ENCODE results near the gene RCSD1. TPM values are rescaled to one million over a fixed set of nuclear protein-coding genes. Genes with fewer than 3 reads are reported as not detected.

Gene RCSD1
- total RNA-seq, 1 donor from 2014 or later: 45.9 TPM

DNA sequence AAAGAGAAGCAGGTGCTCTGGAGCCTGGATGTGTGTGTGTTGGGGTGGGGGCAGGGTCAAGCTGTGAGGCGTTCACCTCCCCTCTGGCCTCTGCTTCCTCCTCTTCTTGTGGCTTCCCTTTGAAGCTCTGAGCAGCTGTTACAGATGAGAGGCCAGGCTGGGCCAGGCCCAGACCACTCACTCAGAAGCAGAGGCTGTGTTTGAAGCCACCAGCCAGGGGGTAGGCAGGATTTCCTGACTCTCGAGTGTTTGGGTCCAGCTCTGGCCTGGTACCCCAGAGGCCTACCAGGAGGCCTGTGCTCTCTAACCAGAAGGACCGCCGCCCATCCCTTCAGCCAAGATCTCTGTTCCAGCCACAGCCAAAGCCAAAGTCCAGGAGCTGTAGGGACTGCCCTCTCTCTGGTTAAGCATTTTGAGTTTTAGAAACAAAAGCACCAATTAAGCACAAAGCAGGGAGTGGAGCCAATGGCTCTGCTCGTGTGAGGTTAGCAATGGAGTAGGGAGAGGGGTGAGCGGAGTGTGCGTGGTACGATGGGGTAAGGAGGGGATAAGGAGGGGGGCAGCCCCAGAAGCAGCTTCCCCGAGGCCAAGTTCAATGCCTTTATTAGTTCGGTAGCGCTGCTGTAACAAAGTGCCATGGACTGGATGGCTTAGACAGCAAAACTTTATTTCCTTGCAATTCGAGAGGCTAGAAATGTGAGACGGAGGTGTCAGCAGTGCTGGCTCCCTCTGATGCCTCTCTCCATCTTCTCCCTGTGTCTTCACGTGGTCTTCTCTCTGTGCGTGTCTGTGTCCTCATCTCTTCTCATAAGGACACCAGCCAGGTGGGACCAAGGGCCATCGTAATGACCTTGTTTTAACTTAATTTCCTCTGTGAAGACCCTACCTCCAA, 20.5 kb downstream of the RCSD1 start:
- no peaks in the 10 kb centered on the region for H3K27me3 ChIP-seq (ENCODE audit: control insufficient read depth in 3 of 3, insufficient read depth in 3 of 3, low read length in 3 of 3)
- peaks cover 0 to 3% (median 2%) of the 10 kb centered on the region in 3 donors for H3K36me3 ChIP-seq (ENCODE audit: control insufficient read depth in 3 of 3, insufficient read depth in 3 of 3, low read length in 3 of 3)
- H3K9me3 ChIP-seq (ENCODE audit: control insufficient read depth in 3 of 3, low read length in 3 of 3): no peaks in the 10 kb centered on the region
- H3K4me1 ChIP-seq (ENCODE audit: control insufficient read depth in 3 of 3, insufficient read depth in 3 of 3, low read length in 3 of 3): peaks cover 68 to 76% (median 72%) of the 10 kb centered on the region in 3 donors
- peak overlapping the region; percentile 13 to 34 (median 24) for H3K4me3 ChIP-seq (ENCODE audit: low read length in 3 of 3)
- peak overlapping the region; percentile 39 to 66 (median 66) for H3K9ac ChIP-seq (ENCODE audit: low read depth in 1 of 3, low read length in 3 of 3)
- peak overlapping the region; percentile 80 for H3K27ac ChIP-seq (ENCODE audit: low read depth, low read length)

GRCh38 chr1:167651161-167651693, 21.2 kb downstream of the RCSD1 start:
- Histone ChIP-seq H3K36me3 (ENCODE audit: control insufficient read depth in 3 of 3, insufficient read depth in 3 of 3, low read length in 3 of 3) (peaks cover 0 to 2% (median 0%) of the 10 kb centered on the region in 3 donors), H3K27ac (ENCODE audit: low read depth, low read length) (peak overlapping the region; percentile 80), H3K4me1 (ENCODE audit: control insufficient read depth in 3 of 3, insufficient read depth in 3 of 3, low read length in 3 of 3) (peaks cover 64 to 75% (median 74%) of the 10 kb centered on the region in 3 donors), H3K9ac (ENCODE audit: low read depth in 1 of 3, low read length in 3 of 3) (peak overlapping the region in 2 of 3 donors; percentile 5 to 58), H3K27me3 (ENCODE audit: control insufficient read depth in 3 of 3, insufficient read depth in 3 of 3, low read length in 3 of 3) (no peaks in the 10 kb centered on the region), H3K4me3 (ENCODE audit: low read length in 3 of 3) (peak overlapping the region in 1 of 3 donors; percentile 36), H3K9me3 (ENCODE audit: control insufficient read depth in 3 of 3, low read length in 3 of 3) (no peaks in the 10 kb centered on the region)

GRCh38 chr1:167654975-167655575, 25.0 kb downstream of the RCSD1 start:
- Histone ChIP-seq H3K4me3 (ENCODE audit: low read length in 3 of 3) (no peak overlapping the region), H3K9me3 (ENCODE audit: control insufficient read depth in 3 of 3, low read length in 3 of 3) (no peaks in the 10 kb centered on the region), H3K4me1 (ENCODE audit: control insufficient read depth in 3 of 3, insufficient read depth in 3 of 3, low read length in 3 of 3) (peaks cover 62 to 81% (median 81%) of the 10 kb centered on the region in 3 donors), H3K36me3 (ENCODE audit: control insufficient read depth in 3 of 3, insufficient read depth in 3 of 3, low read length in 3 of 3) (peaks cover 0 to 2% (median 0%) of the 10 kb centered on the region in 3 donors), H3K27ac (ENCODE audit: low read depth, low read length) (no peak overlapping the region), H3K27me3 (ENCODE audit: control insufficient read depth in 3 of 3, insufficient read depth in 3 of 3, low read length in 3 of 3) (no peaks in the 10 kb centered on the region), H3K9ac (ENCODE audit: low read depth in 1 of 3, low read length in 3 of 3) (no peak overlapping the region)

- Histone ChIP-seq H3K36me3 (ENCODE audit: control insufficient read depth in 3 of 3, insufficient read depth in 3 of 3, low read length in 3 of 3) (peaks cover 0 to 2% (median 0%) of the 10 kb centered on the region in 3 donors), H3K4me1 (ENCODE audit: control insufficient read depth in 3 of 3, insufficient read depth in 3 of 3, low read length in 3 of 3) (peaks cover 62 to 81% (median 80%) of the 10 kb centered on the region in 3 donors), H3K27me3 (ENCODE audit: control insufficient read depth in 3 of 3, insufficient read depth in 3 of 3, low read length in 3 of 3) (no peaks in the 10 kb centered on the region), H3K9me3 (ENCODE audit: control insufficient read depth in 3 of 3, low read length in 3 of 3) (no peaks in the 10 kb centered on the region), H3K4me3 (ENCODE audit: low read length in 3 of 3) (no peak overlapping the region), H3K27ac (ENCODE audit: low read depth, low read length) (no peak overlapping the region), H3K9ac (ENCODE audit: low read depth in 1 of 3, low read length in 3 of 3) (no peak overlapping the region)
Observed at GRCh38 chr1:167656657-167657056, 26.6 kb downstream of the RCSD1 start.

DNA sequence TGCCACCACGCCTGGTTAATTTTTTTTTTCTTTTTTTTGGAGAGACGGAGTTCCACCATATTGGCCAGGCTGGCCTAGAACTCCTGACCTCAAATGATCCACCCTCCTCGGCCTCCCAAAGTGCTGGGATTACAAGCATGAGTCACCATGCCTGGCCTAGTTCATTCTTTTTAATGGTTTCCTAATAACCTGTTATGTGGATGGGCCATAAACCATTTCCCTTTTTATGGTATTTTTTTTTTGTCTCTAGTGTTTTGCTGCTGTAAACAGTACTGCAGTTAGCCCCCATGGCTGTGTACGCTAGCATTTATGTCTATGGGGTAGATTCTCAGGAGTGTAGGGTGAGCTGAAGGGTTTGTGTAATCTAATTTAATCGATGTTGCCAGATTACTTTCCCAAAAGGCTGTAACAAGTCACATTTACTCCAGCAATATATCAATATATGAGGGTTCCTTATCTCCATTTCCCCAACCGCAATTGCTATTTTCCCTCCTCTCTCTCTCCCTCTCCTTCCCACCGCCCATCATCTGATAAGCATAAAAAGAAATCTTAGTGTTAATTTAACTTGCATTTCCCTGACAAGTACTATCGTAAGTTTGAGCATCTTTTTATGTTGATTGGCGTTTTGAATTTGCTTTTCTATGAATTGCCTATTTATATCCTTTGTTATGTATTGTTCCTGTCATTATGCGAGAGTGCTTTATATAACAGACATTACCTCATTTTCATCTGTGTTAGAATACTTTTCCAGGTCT, 28.7 kb downstream of the RCSD1 start:
- no peaks in the 10 kb centered on the region for H3K27me3 ChIP-seq (ENCODE audit: control insufficient read depth in 3 of 3, insufficient read depth in 3 of 3, low read length in 3 of 3)
- H3K4me1 ChIP-seq (ENCODE audit: control insufficient read depth in 3 of 3, insufficient read depth in 3 of 3, low read length in 3 of 3): peaks cover 64 to 85% (median 82%) of the 10 kb centered on the region in 3 donors
- no peak overlapping the region for H3K9ac ChIP-seq (ENCODE audit: low read depth in 1 of 3, low read length in 3 of 3)
- H3K27ac ChIP-seq (ENCODE audit: low read depth, low read length): no peak overlapping the region
- H3K4me3 ChIP-seq (ENCODE audit: low read length in 3 of 3): no peak overlapping the region
- peaks cover 0 to under 1% (median 0%) of the 10 kb centered on the region in 3 donors for H3K36me3 ChIP-seq (ENCODE audit: control insufficient read depth in 3 of 3, insufficient read depth in 3 of 3, low read length in 3 of 3)
- no peaks in the 10 kb centered on the region for H3K9me3 ChIP-seq (ENCODE audit: control insufficient read depth in 3 of 3, low read length in 3 of 3)

GRCh38 chr1:167659450-167659849, 29.4 kb downstream of the RCSD1 start:
- Histone ChIP-seq H3K9ac (ENCODE audit: low read depth in 1 of 3, low read length in 3 of 3) (no peak overlapping the region), H3K4me3 (ENCODE audit: low read length in 3 of 3) (no peak overlapping the region), H3K27ac (ENCODE audit: low read depth, low read length) (peak overlapping the region; percentile 72), H3K9me3 (ENCODE audit: control insufficient read depth in 3 of 3, low read length in 3 of 3) (no peaks in the 10 kb centered on the region), H3K4me1 (ENCODE audit: control insufficient read depth in 3 of 3, insufficient read depth in 3 of 3, low read length in 3 of 3) (peaks cover 66 to 85% (median 82%) of the 10 kb centered on the region in 3 donors), H3K27me3 (ENCODE audit: control insufficient read depth in 3 of 3, insufficient read depth in 3 of 3, low read length in 3 of 3) (no peaks in the 10 kb centered on the region), H3K36me3 (ENCODE audit: control insufficient read depth in 3 of 3, insufficient read depth in 3 of 3, low read length in 3 of 3) (no peaks in the 10 kb centered on the region)

DNA sequence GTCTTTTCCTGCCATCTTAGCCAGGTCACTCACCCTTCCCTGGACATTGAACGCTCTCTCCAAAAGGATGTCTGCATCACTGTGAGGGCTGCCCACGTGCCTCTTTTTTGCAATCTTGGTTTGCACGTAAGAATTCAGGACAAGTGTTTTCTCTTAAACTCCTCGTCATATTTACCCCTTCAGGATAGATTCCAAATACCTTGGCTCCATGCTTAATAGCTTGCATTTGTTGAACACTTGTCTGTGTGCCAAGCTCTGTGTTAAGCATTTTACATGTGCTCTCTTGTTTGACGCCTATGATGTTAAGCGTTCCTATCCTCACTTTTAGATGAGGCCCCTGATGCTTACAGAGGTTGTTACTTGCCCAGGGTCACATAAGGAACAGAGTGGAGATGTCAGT, 29.8 kb downstream of the RCSD1 start:
- H3K27me3 ChIP-seq (ENCODE audit: control insufficient read depth in 3 of 3, insufficient read depth in 3 of 3, low read length in 3 of 3): no peaks in the 10 kb centered on the region
- H3K4me1 ChIP-seq (ENCODE audit: control insufficient read depth in 3 of 3, insufficient read depth in 3 of 3, low read length in 3 of 3): peaks cover 69 to 86% (median 83%) of the 10 kb centered on the region in 3 donors
- H3K9me3 ChIP-seq (ENCODE audit: control insufficient read depth in 3 of 3, low read length in 3 of 3): no peaks in the 10 kb centered on the region
- no peaks in the 10 kb centered on the region for H3K36me3 ChIP-seq (ENCODE audit: control insufficient read depth in 3 of 3, insufficient read depth in 3 of 3, low read length in 3 of 3)
- no peak overlapping the region for H3K4me3 ChIP-seq (ENCODE audit: low read length in 3 of 3)
- H3K27ac ChIP-seq (ENCODE audit: low read depth, low read length): peak overlapping the region; percentile 72
- H3K9ac ChIP-seq (ENCODE audit: low read depth in 1 of 3, low read length in 3 of 3): no peak overlapping the region

- H3K27ac ChIP-seq (ENCODE audit: low read depth, low read length): peak overlapping the region; percentile 72
- H3K4me1 ChIP-seq (ENCODE audit: control insufficient read depth in 3 of 3, insufficient read depth in 3 of 3, low read length in 3 of 3): peaks cover 73 to 83% (median 81%) of the 10 kb centered on the region in 3 donors
- peak overlapping the region in 2 of 3 donors; percentile 10 to 25 for H3K4me3 ChIP-seq (ENCODE audit: low read length in 3 of 3)
- no peaks in the 10 kb centered on the region for H3K27me3 ChIP-seq (ENCODE audit: control insufficient read depth in 3 of 3, insufficient read depth in 3 of 3, low read length in 3 of 3)
- H3K9me3 ChIP-seq (ENCODE audit: control insufficient read depth in 3 of 3, low read length in 3 of 3): no peaks in the 10 kb centered on the region
- H3K9ac ChIP-seq (ENCODE audit: low read depth in 1 of 3, low read length in 3 of 3): peak overlapping the region in 2 of 3 donors; percentile 22 to 26
- no peaks in the 10 kb centered on the region for H3K36me3 ChIP-seq (ENCODE audit: control insufficient read depth in 3 of 3, insufficient read depth in 3 of 3, low read length in 3 of 3)
Observed at GRCh38 chr1:167661527-167662426, 31.7 kb downstream of the RCSD1 start.

All from skeletal muscle tissue (tissue), 4 donors.